Limb (tissue), 2 donors: ENCODE results near the gene DNAJC3.
"Not testable (repeated sequence)": the region's sequence is repeated elsewhere in the genome, so short reads cannot be mapped to it uniquely, and the experiment has no call there.

Experiments
- DNase-seq, 2 donors: peaks; one replicate each; pipeline ENCODE4 v3.0.0-alpha.2; 2016; ENCODE audit errors: extremely low spot score in 2 of 2

DNAJC3 gene

DNA sequence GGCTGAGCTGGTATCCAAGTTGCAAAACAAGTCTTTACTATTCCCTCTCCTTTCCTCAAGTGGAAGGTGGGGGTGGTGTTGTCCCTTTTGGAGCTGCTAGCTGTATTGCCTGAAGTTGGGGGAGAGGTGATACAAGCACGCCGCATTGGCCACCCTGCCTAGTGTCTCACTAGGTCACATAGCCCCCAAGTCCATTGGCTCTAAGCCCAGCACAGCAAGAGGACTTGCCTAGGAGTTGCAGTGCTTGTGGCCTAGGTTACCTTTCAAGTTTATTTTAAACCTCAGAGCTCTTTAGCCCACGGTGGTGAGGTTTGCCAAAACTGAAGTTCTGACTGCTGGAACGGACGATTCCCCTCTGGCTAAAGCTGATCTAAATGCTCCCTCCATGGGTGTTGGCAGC is 5.3 kb upstream of the DNAJC3 start:
- DNase-seq: no peak

DNA sequence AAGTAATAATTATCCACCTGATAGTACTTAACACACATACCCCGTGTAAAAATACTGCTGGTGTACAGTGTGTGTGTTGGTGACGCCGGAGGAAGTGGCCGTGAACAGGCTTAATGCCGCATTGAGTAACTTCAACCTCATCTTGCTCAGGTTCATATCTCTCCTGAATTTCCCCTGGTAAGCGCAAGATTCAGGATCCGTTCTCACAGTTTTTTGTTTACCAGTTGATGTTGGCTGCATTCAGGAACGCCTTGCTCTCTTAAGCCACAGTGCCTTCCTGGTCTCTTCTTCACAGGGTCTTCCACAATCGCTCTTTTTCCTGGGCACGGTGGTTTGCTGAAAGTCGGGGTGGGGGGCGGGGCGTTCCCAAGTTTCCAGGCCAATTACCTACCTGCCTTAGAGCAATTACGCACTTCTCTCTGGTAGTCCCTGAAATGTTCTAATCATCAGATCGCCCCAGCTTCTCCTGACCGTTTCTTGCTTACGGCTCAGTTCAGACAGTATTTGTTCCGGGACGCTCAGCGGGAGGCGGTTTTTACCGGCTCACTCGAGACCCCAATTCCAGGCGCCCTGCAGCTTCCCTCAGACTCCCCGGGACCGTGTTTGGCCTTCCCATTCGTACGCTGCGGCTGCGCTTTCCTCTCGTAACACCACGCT is 706 bp upstream of the DNAJC3 start:
- no peak for DNase-seq

DNA sequence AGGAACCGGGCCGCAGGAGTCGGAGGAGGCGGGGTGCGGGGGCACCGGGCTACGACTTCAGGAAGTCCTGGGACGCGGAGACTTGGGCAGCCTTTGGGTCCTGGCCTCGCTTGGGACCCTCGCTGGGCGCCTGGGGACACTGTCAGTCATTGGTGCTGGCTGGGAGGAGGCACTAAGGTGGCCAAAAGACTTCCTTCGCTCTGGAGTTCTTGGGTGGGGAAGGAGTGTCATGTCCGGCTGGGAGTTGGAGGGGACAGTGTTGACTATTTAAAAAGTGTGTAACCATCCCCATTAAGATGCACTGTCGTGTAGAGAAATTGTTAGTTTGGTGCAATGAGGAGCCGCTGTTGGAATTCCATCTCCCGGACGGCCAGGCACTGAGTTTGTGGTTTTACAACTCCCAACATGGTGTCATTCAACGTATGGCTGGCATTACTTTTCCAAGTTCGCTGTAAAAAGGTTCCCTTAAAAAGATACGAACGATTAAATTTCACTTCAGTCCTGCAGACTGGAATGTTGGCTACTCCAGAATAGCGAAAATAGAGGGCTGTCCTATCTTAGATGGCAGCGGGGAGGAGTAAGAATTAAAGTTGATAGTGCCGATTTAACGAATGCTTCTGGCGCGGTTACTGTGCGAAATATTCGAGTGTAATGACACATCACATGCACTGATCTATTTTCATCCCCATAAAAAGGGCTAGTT is 776 bp downstream of the DNAJC3 start:
- peak in 1 of 2 donors; percentile 14 for DNase-seq

DNA sequence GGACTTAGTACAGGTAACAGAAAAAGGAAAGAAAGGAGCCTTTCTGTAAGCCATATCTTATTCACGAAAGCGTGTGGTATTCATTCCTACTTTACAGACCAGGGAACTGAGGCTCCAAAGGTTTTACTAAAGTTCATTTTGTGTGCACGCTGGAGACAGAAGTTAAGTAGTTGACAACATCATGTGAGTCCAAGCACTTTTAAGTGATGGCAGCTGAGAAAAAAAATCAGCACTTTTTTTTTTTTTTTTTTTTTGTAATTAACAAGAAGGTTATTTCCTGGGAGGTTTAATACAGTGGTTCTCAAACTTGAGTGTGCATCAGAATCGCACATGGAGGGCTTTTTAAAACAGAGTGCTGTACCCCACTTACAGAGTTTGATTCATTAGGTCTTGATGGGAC is 2.0 kb downstream of the DNAJC3 start:
- no peak for DNase-seq

DNA sequence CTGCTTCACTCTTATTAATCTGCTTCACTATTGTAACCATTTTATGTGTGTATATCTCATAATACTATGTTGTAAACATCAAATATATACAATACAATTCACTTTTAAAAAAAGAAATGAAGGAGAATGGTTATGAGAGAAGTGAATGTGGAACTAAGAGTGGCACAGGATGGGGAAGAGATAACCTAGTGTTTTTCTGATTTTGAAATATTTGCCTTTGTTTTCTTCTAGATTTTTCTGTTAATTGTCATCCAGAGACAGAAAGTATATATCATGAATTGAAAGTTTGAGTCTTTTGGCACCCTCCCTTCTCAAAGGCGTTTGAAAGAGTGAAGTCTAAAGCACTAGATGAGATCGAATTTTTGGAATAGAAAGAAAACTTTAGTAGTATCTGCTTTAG is 2.8 kb downstream of the DNAJC3 start:
- no peak for DNase-seq

DNA sequence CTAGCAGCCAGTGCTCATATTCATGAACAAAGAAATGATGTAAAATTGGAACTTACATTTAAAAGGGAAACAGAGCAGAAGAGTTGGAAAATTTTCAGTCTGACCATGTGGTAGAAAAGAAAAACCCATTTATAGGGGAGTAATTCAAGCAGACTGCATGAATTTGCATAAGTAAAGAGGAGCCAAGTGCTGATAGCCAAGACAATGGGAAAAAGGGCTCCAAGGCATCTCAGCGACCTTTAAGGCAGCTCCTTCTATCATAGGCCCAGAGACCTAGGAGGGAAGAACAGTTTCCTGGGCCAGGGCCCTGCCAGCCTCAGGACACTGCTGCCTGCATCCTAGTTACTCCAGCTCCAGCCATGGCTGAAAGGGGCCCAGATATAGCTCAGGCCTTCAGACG is 7.5 kb downstream of the DNAJC3 start:
- no peak for DNase-seq

DNA sequence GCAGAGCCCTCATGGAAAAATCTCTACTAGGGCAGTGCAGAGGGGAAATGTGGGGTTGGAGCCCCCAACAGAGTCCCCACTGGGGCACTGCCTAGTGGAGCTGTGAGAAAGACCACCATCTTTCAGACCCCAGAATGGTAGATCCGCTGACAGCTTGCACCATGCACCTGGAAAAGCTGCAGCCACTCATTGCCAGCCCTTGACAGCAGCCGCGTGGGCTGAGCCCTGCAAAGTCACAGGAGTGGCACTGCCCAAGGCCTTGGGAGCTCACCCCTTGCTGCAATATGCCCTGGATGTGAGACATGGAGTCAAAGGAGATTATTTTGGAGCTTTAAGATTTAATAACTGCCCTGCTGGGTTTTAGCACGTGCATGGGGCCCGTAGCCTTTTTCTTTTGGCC is 8.0 kb downstream of the DNAJC3 start:
- not testable (repeated sequence) for DNase-seq

DNA sequence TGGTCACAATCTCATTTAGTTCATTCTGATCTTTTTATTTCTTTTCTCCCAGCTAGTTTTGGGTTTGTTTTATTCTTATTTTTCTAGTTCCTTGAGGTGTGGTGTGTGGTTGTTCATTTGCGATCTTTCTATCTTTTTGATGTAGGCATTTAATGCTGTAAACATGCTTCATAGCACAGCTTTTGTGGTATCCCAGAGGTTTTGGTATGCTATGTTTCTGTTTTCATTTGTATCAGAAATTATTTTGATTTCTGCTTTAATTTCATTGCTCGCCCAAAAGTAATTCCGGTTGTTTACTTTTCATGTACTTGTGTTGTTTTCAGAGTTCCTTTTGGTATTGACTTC is 12.6 kb downstream of the DNAJC3 start:
- no peak for DNase-seq

DNA sequence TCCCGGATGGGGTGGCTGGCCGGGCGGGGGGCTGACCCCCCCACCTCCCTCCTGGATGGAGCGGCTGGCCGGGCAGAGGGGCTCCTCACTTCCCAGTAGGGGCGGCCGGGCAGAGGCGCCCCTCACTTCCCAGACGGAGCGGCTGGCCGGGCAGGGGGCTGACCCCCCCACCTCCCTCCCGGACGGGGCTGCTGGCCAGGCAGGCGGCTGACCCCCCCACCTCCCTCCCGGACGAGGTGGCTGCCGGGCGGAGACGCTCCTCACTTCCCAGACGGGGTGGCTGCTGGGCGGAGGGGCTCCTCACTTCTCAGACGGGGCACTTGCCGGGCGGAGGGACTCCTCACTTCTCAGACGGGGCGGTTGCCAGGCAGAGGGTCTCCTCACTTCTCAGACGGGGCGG is 14.0 kb downstream of the DNAJC3 start:
- not testable (repeated sequence) for DNase-seq

DNA sequence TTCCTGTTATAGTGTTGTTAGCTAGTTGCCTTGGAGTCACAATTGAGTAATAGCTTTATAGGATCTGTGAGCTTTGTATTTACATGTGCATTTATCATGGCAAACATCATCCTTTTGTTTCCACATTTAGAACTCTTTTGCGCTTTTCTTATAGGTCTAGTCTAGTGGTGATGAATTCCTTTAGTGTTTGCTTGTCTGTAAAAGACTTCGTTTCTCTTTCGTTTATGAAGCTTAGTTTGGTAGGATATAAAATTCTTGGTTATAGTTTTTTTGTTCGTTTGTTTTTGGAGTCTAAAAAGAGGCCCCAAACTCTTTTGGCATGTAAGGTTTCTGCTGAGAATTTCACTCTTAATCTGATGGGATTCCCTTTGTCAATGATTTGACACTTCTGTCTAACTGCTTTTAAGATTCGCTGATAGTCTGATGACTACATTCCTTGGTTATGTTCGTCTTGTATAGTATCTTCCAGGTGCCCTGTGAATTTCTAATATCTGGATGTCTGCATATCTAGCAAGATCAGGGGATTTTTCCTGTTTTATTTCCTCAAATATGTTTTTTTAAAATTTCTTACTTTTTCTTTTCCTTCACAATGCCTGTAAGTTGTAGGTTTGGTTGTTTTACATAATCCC is 20.2 kb downstream of the DNAJC3 start:
- no peak for DNase-seq

DNA sequence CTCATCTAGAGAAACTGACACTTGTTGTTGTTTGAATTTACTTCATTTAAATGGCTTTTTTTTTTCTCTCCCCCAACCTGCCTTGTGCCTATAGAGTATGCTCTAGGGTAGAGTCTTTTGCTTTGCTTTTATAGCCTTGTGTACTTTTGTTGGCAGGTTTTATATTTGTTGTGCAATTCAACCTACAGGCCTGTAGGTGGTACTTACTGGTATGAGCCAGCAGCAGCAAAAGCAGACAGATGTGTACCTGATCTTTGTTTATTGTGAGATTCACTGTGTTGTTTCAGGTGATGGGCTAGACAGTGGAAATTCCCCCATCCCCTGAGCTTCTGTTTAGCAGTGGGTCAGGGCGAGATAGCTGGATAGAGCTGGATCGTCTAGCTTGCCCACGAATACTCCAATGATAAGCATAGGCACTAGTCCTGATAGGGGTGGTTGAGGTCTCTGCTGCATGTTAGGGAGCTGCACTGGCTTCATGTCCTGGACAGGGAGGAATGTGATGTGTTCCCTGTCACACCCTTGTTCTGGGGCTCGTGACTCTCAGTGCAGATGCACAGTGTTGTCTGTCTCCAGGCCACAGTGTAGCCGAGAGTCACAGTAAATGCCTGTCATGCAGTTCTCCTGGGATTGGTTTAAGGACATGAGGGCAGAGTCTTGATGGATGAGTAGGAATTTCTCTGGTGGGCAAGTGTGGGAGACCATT is 21.3 kb downstream of the DNAJC3 start:
- no peak for DNase-seq

DNA sequence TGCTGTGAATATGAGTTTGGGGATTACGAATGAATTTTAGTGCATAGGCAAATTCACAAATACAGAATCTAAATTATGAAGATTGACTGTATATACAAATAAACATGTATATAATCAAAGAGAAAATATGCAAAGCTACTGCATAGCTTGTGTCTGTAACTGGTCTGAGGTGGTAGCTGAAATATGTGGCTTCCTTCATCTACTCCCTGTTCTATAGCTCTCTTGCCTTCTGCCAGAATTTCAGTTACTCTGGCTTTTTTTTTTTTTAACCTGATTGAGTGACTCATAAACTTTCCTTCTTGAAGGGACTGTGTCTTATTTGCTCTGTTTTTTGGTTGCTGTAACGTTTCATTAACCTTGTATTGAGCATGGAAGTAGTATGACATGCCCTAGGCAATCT is 26.6 kb downstream of the DNAJC3 start:
- DNase-seq: no peak

DNA sequence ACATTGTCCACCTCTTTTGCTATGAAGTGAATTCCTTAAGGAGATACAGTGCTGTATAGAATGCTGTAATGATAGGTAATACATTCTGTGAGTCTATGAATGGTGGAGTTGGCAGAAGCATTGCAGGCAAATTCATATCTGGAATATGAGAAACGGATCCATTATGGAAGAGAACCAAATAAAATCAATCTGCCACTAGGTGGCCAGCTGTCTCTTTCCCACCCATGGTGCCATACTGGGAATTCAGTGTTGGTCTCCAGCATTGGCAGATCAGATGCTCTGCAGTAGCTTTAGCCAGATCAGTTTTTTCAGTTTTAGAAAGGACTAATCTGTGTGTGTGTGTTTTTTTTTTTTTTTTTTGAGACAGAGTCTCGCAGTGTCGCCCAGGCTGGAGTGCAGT is 27.6 kb downstream of the DNAJC3 start:
- no peak for DNase-seq

DNA sequence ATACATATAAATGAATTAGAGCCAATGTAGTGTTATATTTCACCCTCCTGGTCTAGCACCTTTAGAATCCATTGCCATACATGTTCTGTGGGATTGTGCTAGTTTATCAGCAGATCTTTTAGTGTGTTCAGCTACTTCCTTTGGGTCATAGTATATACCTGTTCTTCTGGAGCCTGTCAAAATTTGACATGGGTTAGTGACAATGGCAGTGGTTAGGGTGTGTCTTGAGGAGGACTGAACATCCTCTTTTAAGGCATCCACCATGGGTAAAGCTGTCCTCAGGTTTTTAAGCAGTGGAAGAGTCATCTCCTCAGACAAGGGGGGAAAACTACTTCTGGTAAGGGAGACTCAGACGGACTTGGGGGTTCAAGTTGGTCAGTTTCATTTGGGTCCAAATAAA is 29.4 kb downstream of the DNAJC3 start:
- DNase-seq: no peak

DNA sequence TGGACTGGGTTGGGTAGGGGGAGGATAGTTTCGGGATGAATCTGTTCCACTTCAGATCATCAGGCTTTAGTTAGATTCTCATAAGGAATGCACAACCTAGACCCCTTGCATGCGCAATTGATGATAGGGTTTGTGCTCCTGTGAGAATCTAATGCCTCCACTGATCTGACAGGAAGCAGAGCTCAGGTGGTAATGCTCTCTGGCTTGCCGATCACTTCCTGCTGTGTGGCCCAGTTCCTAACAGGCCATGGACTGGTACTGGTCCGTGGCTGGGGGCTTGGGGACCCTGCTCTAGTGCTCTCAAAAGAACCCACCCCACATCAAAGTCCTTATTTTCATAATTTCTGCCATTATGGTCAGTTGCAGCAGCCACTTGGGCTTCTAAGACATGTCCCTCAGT is 30.1 kb downstream of the DNAJC3 start:
- no peak for DNase-seq

DNA sequence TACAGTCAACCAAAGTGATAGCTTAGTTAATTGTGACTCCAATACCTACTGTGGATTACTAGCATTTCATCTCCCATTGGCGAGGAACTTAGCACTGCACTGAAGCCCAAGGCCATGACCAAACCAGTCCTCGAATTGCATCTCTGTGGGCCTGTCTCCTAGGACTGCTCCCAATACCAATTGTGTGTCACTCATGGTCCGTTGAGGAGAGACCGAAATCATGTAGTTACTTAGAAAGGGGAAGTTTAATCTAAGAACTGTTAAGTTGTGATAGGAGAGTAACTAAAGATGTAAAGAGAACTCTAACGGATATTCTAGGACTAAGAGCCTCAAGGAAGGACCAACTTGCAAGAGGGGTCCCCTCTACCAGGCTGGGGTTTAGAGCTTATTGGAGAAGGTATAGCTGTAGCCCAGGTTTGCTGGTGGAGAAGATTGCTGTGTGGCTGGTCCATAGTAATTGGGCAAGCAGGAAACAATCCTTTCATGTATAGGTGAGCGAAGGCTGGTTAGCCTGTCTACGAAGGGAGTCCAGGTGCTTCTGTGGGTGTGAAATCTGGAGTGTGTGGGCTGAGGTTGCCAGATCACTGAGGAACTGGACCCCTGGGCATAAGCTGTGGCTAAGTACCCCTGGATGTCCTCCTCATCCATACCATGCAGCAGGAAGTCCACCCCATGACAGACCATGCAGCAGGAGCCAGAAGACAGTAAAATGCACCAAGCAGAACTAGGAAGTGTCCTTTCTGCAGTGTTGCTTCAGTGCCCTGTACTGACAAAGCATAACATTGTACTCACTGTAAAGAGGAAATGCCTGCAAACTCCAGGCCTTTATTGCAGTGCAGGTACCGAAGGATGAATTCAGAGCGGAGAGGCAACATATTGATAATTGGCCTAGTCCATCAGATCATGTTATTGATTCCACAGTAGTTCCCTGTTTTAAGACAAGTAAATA is 30.8 kb downstream of the DNAJC3 start:
- no peak for DNase-seq

DNA sequence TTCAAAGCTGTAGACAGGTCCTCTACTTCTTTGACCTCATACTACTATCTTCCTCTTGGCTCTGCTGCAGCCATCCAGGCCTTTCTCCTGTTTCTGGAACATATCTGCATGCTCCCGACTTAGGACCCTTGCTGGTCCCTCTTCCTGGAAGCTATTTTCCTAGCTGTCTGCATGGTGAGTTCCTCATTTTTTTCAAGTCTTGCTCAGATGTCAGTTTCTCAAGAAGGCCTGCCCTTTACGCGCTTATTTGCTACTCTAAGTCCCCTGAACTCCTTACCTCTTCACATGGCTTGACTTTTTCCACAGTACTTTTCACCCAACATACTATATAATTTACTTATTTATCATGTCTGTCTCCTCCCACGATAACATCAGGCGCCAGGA is 31.4 kb downstream of the DNAJC3 start:
- DNase-seq: no peak

DNA sequence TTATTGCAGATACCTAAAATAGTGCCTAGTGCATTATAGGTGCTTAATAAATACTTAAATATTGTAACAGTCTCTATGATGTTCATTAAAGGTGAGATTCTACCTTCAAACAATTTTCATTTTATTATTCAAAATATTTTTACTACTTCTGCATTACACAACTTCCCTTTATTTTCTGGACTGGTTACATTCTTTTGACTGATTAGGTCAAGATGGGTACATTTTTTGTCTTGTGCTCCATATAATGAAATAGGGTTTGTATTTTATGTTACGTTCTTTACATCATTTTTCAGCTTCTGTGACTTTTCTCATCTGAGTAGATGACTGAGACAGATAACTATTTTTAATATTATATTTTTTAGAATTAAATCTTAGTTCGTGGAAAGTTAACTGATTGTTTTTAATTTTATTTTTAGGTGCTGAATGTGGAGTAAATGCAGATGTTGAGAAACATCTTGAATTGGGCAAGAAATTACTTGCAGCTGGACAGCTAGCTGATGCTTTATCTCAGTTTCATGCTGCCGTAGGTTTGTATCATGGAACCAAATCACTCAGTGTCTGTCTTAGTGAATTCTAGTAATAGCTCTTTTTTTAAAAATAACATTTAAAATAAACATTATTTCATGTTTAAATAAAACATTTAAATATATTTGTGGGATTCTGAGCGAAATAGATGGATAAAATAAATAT is 32.0 kb downstream of the DNAJC3 start:
- DNase-seq: no peak

DNA sequence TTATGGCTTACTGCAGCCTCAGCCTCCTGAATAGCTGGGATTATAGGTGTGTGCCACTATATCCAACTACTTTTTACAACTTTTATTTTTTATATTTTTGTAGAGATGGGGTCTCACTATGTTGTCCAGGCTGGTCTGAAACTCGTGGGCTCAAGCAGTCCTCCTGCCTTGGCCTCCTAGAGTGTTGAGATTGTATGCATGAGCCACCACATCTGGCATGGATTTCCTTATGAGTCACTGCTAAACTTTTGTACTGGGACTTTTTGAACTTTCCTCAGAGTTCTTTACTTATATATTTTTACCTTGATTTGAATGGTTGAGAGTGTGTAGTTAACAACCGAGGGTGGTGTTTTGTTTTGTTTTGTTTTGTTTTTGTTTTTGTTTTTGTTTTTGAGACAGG is 33.4 kb downstream of the DNAJC3 start:
- DNase-seq: no peak

DNA sequence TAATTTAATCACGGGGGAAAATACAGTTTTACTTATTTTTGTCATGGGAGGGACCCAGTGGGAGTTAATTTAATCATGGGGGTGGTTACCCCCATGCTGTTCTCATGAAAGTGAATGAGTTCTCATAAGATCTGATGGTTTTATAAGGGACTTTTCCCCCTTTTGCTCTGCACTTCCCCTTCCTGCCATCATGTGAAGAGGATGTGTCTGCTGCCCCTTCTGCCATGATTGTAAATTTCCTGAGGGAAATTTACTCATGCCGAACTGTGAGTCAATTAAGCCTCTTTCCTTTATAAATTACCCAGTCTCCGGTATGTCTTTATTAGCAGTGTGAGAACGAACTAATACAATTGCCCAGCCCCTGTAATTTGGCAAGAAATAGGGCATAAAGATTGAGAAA is 35.9 kb downstream of the DNAJC3 start:
- DNase-seq: not testable (repeated sequence)

DNA sequence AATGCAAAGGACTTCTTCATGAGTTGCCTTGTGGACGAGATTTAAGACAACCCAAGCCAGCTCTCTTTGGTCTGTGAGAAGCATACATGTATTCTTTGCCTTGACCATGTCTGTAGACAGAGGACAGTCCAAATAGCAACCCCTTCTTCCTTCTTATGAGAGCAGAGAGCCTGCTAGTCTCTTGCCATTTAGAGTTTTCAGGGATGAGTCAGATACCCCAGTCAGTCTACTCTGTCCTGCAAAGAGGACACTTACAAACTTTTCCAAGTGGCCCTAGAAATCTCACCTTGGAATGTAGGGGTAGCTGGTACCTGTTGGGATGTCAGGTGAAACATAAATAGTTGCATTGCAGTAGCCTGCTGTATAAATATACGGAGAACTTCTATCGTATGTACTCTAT is 36.7 kb downstream of the DNAJC3 start:
- DNase-seq: no peak
